Activated CD8-positive, alpha-beta memory T cell treated with anti-CD3 and anti-CD28 coated beads for 4 hours (primary cell): ENCODE results near the gene FAM13A.

Source experiments
- DNase-seq, 2 donors: peaks; one replicate each; pipeline ENCODE4 v3.0.0-alpha.2; 2020; ENCODE audit warnings: low read depth in 2 of 2

FAM13A gene

GRCh38 chr4:88846206-88846790 is 210.7 kb downstream of the FAM13A start:
- DNase-seq = no peak

GRCh38 chr4:88843067-88843685 is 213.8 kb downstream of the FAM13A start:
- no peak for DNase-seq

DNA sequence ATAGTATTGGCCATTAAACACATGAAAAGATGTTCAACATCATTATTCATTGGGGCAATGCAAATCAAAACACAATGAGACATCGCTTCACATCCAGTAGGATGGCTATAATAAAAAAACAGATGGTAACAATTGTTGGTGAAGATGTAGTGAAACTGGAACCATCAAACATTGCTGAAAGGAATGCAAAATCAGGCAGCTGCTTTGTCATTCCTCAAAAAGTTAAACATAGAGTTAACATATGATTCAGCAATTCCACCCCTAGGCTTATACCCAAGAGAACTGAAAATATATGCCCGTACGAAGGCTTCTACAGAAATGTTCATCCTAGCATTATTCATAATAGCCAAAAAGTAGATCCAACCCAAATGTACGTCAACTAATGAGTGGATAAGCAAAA is 215.3 kb downstream of the FAM13A start:
- DNase-seq = no peak

GRCh38 chr4:88836216-88836615 is 220.8 kb downstream of the FAM13A start:
- no peak for DNase-seq

DNA sequence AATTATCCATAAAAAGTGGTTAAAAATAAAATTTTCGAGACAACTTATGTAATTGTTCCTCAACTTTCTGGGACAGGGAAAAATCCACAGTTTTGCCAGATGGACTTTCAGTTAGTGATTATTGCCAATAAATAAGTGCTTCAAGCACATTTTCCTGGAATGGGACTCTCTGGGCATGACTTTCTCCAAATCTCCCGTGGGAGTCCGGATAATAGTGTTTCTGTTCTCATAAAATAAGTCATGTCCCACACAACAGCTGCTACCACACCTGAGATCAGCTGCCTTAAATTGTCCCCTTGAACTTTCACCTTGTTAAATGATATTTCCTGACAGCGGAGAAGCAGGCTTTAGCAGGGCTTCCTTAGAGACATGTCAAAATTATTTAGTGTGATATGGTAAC is 226.0 kb downstream of the FAM13A start:
- no peak for DNase-seq

DNA sequence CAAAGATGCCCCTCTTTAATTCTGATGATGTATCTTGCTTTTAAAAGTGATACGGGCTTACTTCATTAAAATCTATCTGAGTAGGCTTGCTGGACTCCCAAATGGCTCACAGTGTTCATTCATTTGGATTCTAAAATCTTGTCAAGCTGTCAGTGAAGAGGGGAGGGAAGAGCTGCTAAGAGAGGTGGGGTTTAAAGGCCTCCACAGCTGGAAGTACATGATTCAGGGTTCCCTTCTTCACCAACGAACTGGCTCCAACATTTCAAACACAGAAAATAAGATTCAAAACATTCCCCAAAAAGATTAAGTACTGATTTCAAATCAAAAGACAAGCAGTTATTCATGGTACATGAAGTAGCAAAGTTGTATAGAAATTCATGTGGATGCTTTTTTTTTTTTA is 226.4 kb downstream of the FAM13A start:
- no peak for DNase-seq

- DNase-seq = no peak
Observed at GRCh38 chr4:88828842-88829571, 228.0 kb downstream of the FAM13A start.

DNA sequence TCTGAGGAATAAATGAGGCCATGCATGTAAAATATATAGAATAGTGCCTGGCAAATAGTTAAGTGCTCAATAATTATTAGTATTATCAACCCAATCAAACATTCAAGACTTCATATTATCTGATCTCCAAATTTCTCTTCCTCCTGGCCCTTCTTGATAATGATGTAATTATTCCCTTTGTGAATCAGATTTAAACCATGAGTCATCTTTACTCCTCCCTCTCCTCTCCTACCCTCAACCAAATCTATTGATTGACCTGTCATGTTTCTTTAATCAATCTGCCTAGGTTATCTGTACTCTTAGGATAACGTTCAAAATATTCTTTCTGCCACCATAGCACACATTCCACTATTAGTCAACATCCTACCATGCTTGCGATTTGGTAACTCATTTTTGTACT is 229.5 kb downstream of the FAM13A start:
- DNase-seq = no peak

DNA sequence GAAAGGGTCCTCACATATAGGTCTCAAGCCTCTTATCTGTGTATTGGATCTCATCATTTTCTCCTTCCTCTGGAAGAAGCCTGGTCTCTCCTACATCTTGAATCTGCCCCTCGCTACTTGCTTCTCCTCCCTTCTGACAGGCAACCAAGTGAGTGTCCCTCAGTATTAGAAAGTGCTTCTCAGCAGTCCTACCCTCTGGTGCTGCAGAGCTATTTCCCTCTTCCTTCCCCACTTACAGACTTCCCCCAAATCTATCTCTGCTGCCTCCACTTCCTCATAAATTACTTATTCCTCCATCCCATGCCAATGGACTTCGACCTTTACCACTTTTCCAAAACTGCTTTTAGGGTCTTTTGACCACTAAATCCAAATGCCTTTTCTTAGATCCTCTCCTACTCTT is 230.2 kb downstream of the FAM13A start:
- no peak for DNase-seq

GRCh38 chr4:88825931-88826330 is 231.1 kb downstream of the FAM13A start:
- DNase-seq = no peak

GRCh38 chr4:88823058-88823919 is 233.7 kb downstream of the FAM13A start:
- peak in 1 of 2 donors; percentile 40 for DNase-seq

DNA sequence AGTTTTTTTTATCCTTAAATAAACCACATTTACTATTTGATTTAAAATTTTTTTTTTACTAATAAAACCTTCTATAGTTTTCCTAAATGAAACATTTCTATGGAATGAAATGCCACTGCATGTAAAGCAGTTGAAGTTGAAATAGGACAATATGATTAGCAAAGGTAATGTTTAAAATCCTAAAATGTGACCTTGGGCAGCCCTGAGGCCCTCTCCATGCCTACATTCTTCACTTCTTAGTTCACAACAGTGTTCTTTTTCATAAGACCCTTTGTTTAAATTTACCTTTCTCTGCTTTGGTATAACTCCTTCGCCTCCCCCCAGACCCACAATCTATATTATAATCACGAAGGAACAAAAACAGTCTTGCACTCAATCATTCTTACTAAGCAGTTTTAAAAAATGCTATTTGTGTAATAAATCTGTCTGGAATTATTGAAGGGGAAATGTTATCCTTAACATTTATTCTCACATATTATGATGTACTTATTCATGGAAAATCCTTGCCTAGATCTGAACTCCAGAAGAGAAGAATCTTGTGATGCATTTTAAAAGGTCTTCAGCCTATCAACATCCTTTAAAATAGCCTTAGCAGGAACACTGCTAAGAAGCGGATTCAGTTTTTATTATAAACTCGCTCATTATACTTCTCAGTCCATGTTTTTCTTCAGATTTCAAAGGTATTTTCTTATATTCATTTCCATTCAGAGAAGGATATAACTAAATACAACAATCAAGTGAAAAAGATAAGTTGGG is 234.8 kb downstream of the FAM13A start:
- DNase-seq = no peak

DNA sequence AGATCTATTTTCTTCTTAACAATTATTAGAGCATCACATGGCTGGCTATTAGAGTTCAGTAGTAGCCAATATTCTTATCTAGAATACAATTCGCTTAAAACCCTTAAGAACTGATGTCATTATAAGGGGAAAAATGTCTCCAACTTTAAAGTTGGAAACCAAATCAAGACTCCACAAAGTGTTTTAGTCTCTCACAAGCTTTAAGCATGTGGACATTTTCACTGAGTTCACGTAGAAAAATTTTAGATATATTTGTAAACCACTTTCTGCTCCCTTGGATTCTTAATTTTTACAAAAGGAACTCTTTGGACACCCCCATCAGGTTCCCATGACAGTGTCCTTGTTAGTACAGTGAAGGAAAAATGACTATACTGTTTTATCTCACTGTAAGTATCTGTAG is 235.5 kb downstream of the FAM13A start:
- no peak for DNase-seq

GRCh38 chr4:88820698-88821415 is 236.1 kb downstream of the FAM13A start:
- no peak for DNase-seq

- DNase-seq = no peak
Observed at GRCh38 chr4:88819818-88820697, 236.9 kb downstream of the FAM13A start.

DNA sequence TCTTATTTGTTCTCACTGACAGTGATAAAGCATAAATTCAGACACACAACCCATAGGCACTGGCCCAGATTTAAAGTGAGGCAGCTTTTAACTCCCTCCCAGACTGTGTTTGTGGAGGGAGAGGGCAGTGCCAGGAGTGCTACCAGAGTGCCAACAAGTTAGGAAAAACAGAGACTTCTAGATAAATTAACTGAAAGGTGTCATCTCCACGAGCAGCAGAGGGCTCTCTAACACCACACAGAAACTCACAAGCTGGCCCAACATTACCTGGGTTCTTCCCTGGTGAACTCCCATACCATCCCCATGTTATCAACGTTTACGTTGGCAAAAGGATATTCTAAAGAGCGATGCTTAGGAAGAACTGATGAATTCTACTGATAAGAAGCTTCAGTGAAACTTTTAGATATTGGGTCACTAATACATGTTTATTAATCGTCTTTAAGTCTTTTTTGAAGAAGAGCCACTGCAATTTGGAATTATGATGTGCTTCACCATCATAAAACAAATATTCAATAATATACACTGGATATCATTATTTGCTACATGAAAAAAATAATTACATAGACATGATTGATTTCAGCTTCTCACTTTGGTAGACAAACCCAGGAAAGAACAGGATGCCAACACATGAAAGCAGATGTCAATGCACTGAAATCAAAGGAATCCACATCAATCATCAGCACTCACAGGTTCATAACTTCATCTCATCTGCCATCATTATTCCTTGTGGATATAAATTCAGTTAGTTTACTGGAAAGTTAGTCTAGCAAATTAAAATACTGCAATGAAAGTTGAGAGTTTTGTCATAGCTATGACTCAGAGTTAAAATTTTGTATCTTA is 238.1 kb downstream of the FAM13A start:
- DNase-seq = peak in 1 of 2 donors; percentile 17

DNA sequence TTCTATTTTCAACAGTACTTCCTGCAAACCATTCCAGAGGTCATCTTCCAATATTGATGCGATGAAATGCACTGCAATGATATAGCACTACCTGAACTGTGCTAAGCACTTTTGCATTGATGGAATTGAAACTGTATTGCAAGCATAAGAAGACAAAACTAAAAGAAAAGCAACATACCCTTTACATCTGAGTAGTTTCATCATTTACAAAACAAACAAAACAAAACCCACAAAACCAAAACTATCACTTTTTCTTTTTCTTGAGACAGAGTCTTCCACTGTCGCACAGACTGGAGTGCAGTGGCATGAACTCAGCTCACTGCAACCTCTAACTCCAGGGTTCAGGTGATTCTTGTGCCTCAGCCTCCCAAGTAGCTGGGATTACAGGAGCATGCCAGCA is 239.2 kb downstream of the FAM13A start:
- no peak for DNase-seq

DNA sequence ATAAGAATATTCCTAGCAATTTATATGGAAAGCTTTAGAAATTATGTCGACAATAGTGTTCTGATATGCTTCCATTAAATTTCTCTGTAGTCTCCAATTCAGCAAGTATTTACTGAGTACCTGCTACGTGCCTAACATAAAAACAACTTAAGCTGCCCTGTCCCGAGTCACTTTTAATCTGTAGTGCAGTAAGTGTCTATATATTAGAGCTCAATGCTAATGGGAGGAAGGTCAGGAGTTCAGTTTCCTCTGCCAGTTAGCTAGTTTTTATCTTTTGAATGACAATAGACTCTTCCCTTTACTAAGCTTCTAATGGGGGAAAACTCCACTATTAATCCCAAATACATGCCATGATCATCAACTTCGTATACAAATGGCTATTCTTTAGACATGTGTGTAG is 240.6 kb downstream of the FAM13A start:
- DNase-seq = no peak

DNA sequence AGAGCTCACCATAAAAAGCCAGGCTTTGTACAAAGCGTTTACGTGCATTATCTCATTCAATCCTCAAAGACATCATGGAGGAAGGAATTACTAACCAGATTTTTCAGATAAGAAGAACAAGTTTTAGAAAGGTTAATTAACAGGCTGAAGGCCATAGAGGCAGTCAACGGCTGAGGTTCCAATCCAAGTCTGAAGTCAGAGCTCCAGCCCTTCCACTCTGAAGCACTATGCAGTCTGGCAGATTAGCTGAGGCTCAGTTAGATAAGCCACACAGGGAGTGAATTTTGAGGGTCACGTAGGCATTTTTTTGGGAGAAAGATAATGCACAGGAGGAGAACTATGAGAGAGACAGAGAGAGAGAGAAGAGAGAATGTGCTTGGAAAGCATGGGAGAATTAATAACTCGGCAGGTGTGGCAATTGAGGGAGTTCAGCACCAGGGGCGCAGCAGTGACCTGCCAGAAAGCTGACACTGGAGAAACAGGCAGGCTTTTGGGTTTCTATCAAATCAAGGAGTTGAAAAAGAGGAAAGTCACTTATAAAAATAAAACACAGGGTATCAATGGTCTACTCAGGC is 242.9 kb downstream of the FAM13A start:
- no peak for DNase-seq
